Right renal cortex interstitium (tissue), 3 donors: ENCODE results near the gene GSDME. TPM values are rescaled to one million over a fixed set of nuclear protein-coding genes. Genes with fewer than 3 reads are reported as not detected.

Experiments
- DNase-seq, 3 donors: peaks; one replicate each; pipeline ENCODE4 v3.0.0-alpha.2; 2013; ENCODE audit warnings: low read depth in 3 of 3, low spot score in 2 of 3
- polyA plus RNA-seq, 3 donors: library from polyadenylated mRNA; unstranded; fragments of 120-200 nt; gene quantifications; one replicate each; pipeline ENCODE4 v1.2.1, GENCODE V29; 2013; ENCODE audit not compliant: insufficient read length in 3 of 3

The GSDME gene
- polyA plus RNA-seq, 3 donors, result 14.2 to 14.8 (median 14.7) TPM

GRCh38 chr7:24660546-24660945, 96.7 kb downstream of the GSDME start:
- DNase-seq, result no peak

GRCh38 chr7:24659505-24659904, 97.8 kb downstream of the GSDME start:
- no peak for DNase-seq

- no peak for DNase-seq
Measured at GRCh38 chr7:24657980-24658379, 99.3 kb downstream of the GSDME start.

- no peak for DNase-seq
Measured at GRCh38 chr7:24656608-24657007, 100.7 kb downstream of the GSDME start.

- no peak for DNase-seq
Measured at GRCh38 chr7:24654305-24654704, 103.0 kb downstream of the GSDME start.

- DNase-seq, result no peak
Measured at GRCh38 chr7:24653316-24654085, 103.8 kb downstream of the GSDME start.

- no peak for DNase-seq
Measured at GRCh38 chr7:24652251-24652939, 104.9 kb downstream of the GSDME start.

Other genes starting within 250 kb of the GSDME start
- gene PALS2, start 184.0 kb downstream of the GSDME start, polyA plus RNA-seq, result 10 to 100 TPM; 10.3 to 12.0 (median 10.9) TPM
- 10 to 100 TPM; 15.3 to 20.4 (median 17.5) TPM for gene OSBPL3, start 222.7 kb upstream of the GSDME start, polyA plus RNA-seq